H1 (cell line): ENCODE data around the gene SRSF12. TPM values are rescaled to one million over a fixed set of nuclear protein-coding genes. Genes with fewer than 3 reads are reported as not detected.

ENCODE experiments used
- CTCF ChIA-PET: fragments of 300-600 bp; sonication (Branson Sonifier 250); formaldehyde crosslinking; loops from one replicate; lab custom pipeline; 2021; ENCODE audit not compliant: partially characterized antibody; lab: Charles Lee
- POLR2A ChIA-PET: fragments of 300-600 bp; sonication (Branson Sonifier 250); formaldehyde crosslinking; loops from one replicate; lab custom pipeline; 2021; ENCODE audit warnings: inconsistent platforms; ENCODE audit not compliant: partially characterized antibody; lab: Charles Lee
- DNase-seq, 2 experiments: peaks; one replicate each; pipeline versions ENCODE4 v3.0.0 to v3.0.0-alpha.2; 2010 to 2022; ENCODE audit warnings: low spot score in 2 of 2, low read depth in 1 of 2, mixed read lengths in 1 of 2
- FAIRE-seq: peaks from 2 replicates; lab custom pipeline; 2011; peaks lifted over from hg19 to GRCh38; lab: Jason Lieb, UNC
- H2AFZ ChIP-seq: 2 replicates; pipeline ENCODE4 v1.8.1; 2012; ENCODE audit warnings: low read length, inconsistent platforms
- H2AK5ac ChIP-seq: 2 replicates; pipeline ENCODE4 v1.6.1; 2013; ENCODE audit warnings: low read depth, low read length
- H2BK120ac ChIP-seq: replicated peaks from 2 replicates; pipeline ENCODE3; 2013; ENCODE audit warnings: low read depth, low read length, inconsistent platforms
- H2BK12ac ChIP-seq: 2 replicates; pipeline ENCODE4 v1.6.1; 2013; ENCODE audit warnings: low read depth, low read length
- H2BK15ac ChIP-seq: 2 replicates; pipeline ENCODE4 v1.6.1; 2013; ENCODE audit warnings: low read length
- H2BK20ac ChIP-seq: 2 replicates; pipeline ENCODE4 v1.6.1; 2013; ENCODE audit warnings: low read length
- H2BK5ac ChIP-seq: 2 replicates; pipeline ENCODE4 v1.6.1; 2013; ENCODE audit warnings: low read depth, low read length
- H3K14ac ChIP-seq: 2 replicates; pipeline ENCODE4 v1.6.1; 2013; ENCODE audit warnings: inconsistent platforms; ENCODE audit not compliant: insufficient read length
- H3K18ac ChIP-seq: 2 replicates; pipeline ENCODE4 v1.6.1; 2013; ENCODE audit warnings: low read length; ENCODE audit errors: extremely low read depth
- H3K23ac ChIP-seq: 2 replicates; pipeline ENCODE4 v1.6.1; 2013; ENCODE audit warnings: inconsistent platforms; ENCODE audit not compliant: insufficient read length
- H3K23me2 ChIP-seq: 2 replicates; pipeline ENCODE4 v1.6.1; 2013; ENCODE audit warnings: low read depth, low read length
- H3K27ac ChIP-seq: 2 replicates; pipeline ENCODE4 v1.6.1; 2011; ENCODE audit warnings: low read depth, low read length, inconsistent platforms
- H3K27me3 ChIP-seq, 4 experiments: replicated peaks in 1 of 4; 1 replicate in 1 of 4; 2 replicates in 3 of 4; pipeline versions ENCODE4 v1.6.1 to v1.8.1; 2011 to 2013; ENCODE audit warnings: low read length in 3 of 4, mild to moderate bottlenecking in 3 of 4, inconsistent platforms in 2 of 4, mixed read lengths in 2 of 4, moderate library complexity in 1 of 4; ENCODE audit not compliant: control insufficient read depth in 3 of 4, insufficient read depth in 3 of 4; ENCODE audit errors: extremely low read depth in 1 of 4
- H3K36me3 ChIP-seq, 4 experiments: 2 replicates each; pipeline versions ENCODE4 v1.6.1 to v1.8.1; 2011 to 2013; ENCODE audit warnings: mild to moderate bottlenecking in 4 of 4, low read length in 3 of 4, moderate library complexity in 2 of 4, control low read depth in 1 of 4, inconsistent platforms in 1 of 4; ENCODE audit not compliant: insufficient read depth in 4 of 4, control insufficient read depth in 2 of 4
- H3K4ac ChIP-seq: replicated peaks from 2 replicates; pipeline ENCODE3; 2013; ENCODE audit warnings: low read length, low read depth, mixed read lengths, inconsistent platforms; ENCODE audit not compliant: insufficient read length
- H3K4me1 ChIP-seq, 4 experiments: replicated peaks in 1 of 4; 1 replicate in 1 of 4; 2 replicates in 3 of 4; pipeline versions ENCODE4 v1.6.1 to v1.8.1; 2011 to 2013; ENCODE audit warnings: low read length in 3 of 4, inconsistent platforms in 2 of 4, mixed read lengths in 1 of 4; ENCODE audit not compliant: insufficient read depth in 4 of 4, control insufficient read depth in 3 of 4
- H3K4me2 ChIP-seq, 2 experiments: 2 replicates each; pipeline versions ENCODE4 v1.6.1 to v1.8.1; 2011 to 2013; ENCODE audit warnings: low read depth in 2 of 2, low read length in 2 of 2, control low read depth in 1 of 2, inconsistent platforms in 1 of 2, mild to moderate bottlenecking in 1 of 2; ENCODE audit not compliant: insufficient read depth in 1 of 2
- H3K4me3 ChIP-seq, 4 experiments: fragments of 200-600, 300-600 bp in 1 of 4; sonication (generic), shearing (Covaris generic), sonication (Bioruptor Twin) in 1 of 4; 2 replicates each; pipeline versions ENCODE4 v1.5.1 to v1.8.1; 2011 to 2016; ENCODE audit warnings: low read length in 4 of 4, low read depth in 3 of 4, control low read depth in 2 of 4, inconsistent platforms in 2 of 4, mild to moderate bottlenecking in 2 of 4, mixed read lengths in 1 of 4, moderate library complexity in 1 of 4; ENCODE audit not compliant: insufficient read depth in 2 of 4; ENCODE audit errors: extremely low read depth in 1 of 4
- H3K56ac ChIP-seq: replicated peaks from 2 replicates; pipeline ENCODE3; 2013; ENCODE audit warnings: low read depth, mild to moderate bottlenecking, mixed read lengths, low read length, inconsistent platforms; ENCODE audit not compliant: insufficient read length
- H3K79me1 ChIP-seq: 2 replicates; pipeline ENCODE4 v1.6.1; 2013; ENCODE audit warnings: low read depth, low read length, control low read depth
- H3K79me2 ChIP-seq, 2 experiments: 2 replicates each; pipeline versions ENCODE4 v1.6.1 to v1.8.1; 2012 to 2013; ENCODE audit warnings: low read length in 2 of 2, mild to moderate bottlenecking in 2 of 2, inconsistent platforms in 1 of 2; ENCODE audit not compliant: insufficient read depth in 2 of 2, control insufficient read depth in 1 of 2
- H3K9ac ChIP-seq, 4 experiments: replicated peaks in 1 of 4; 1 replicate in 1 of 4; 2 replicates in 3 of 4; pipeline versions ENCODE4 v1.6.1 to v1.8.1; 2011 to 2013; ENCODE audit warnings: low read depth in 3 of 4, low read length in 3 of 4, control low read depth in 2 of 4, mild to moderate bottlenecking in 2 of 4, moderate library complexity in 2 of 4, inconsistent platforms in 1 of 4; ENCODE audit errors: extremely low read depth in 1 of 4
- H3K9me3 ChIP-seq, 2 experiments: 2 replicates each; pipeline versions ENCODE4 v1.6.1 to v1.8.1; 2012 to 2013; ENCODE audit warnings: mild to moderate bottlenecking in 2 of 2, moderate library complexity in 2 of 2, control low read depth in 1 of 2, inconsistent platforms in 1 of 2, low read depth in 1 of 2, low read length in 1 of 2, mixed read lengths in 1 of 2; ENCODE audit not compliant: insufficient read depth in 2 of 2
- H4K20me1 ChIP-seq, 2 experiments: replicated peaks in 1 of 2; 2 replicates each; pipeline versions ENCODE3 to v1.8.1; 2011 to 2013; ENCODE audit warnings: inconsistent platforms in 2 of 2, low read length in 2 of 2, mild to moderate bottlenecking in 1 of 2; ENCODE audit not compliant: insufficient read depth in 2 of 2, control insufficient read depth in 1 of 2
- H4K5ac ChIP-seq: 2 replicates; pipeline ENCODE4 v1.6.1; 2013; ENCODE audit warnings: low read length, low read depth, mixed read lengths, inconsistent platforms; ENCODE audit not compliant: insufficient read length
- H4K8ac ChIP-seq: 2 replicates; pipeline ENCODE4 v1.8.0; 2013; ENCODE audit warnings: mild to moderate bottlenecking, moderate library complexity, low read length, inconsistent platforms; ENCODE audit not compliant: insufficient read depth; ENCODE audit errors: extremely low read depth
- H4K91ac ChIP-seq: replicated peaks from 2 replicates; pipeline ENCODE3; 2013; ENCODE audit warnings: low read length, mixed read lengths, inconsistent platforms; ENCODE audit not compliant: insufficient read length
- CBX8 ChIP-seq: fragments of 300-800, 300-1000 bp; sonication (generic); IDR thresholded peaks from 2 replicates; pipeline ENCODE4 v1.7.1; 2016; ENCODE audit warnings: low read depth, low read length, borderline replicate concordance
- FOSL1 ChIP-seq: IDR thresholded peaks from 2 replicates; pipeline ENCODE4 v1.6.1; 2011; ENCODE audit warnings: mild to moderate bottlenecking, low read depth, low read length, moderate library complexity; ENCODE audit not compliant: insufficient read depth
- JUND ChIP-seq: IDR thresholded peaks from 2 replicates; pipeline ENCODE4 v1.6.1; 2011; ENCODE audit warnings: mild to moderate bottlenecking, improper control_type of control experiment, low read length
- NRF1 ChIP-seq: IDR thresholded peaks from 2 replicates; pipeline ENCODE4 v1.6.1; 2011; ENCODE audit warnings: mild to moderate bottlenecking, low read depth, low read length, improper control_type of control experiment
- POU5F1 ChIP-seq: IDR thresholded peaks from 2 replicates; pipeline ENCODE4 v1.6.1; 2011; ENCODE audit warnings: low read depth, mild to moderate bottlenecking, low read length, moderate library complexity
- RNF2 ChIP-seq: fragments of 200-900, 300-1000 bp; sonication (generic); IDR thresholded peaks from 2 replicates; pipeline ENCODE4 v1.7.1; 2016; ENCODE audit warnings: borderline replicate concordance, low read depth, mild to moderate bottlenecking, antibody characterized with exemption, low read length; ENCODE audit not compliant: poor library complexity, severe bottlenecking; ENCODE audit errors: missing control alignments
- SP2 ChIP-seq: IDR thresholded peaks from 2 replicates; pipeline ENCODE4 v1.6.1; 2012; ENCODE audit warnings: mild to moderate bottlenecking, low read length, inconsistent platforms
- TAF7 ChIP-seq: optimal IDR thresholded peaks from 2 replicates; pipeline ENCODE3; 2011; ENCODE audit warnings: low read depth, mild to moderate bottlenecking, inconsistent platforms, low read length, moderate library complexity, borderline replicate concordance
- TBP ChIP-seq: IDR thresholded peaks from 2 replicates; pipeline ENCODE4 v1.6.1; 2011; ENCODE audit warnings: low read depth, low read length, improper control_type of control experiment
- YY1 ChIP-seq: IDR thresholded peaks from 2 replicates; pipeline ENCODE4 v1.6.1; 2011; ENCODE audit warnings: low read depth, mild to moderate bottlenecking, low read length
- WGBS, 2 experiments: shearing (Covaris generic) in 1 of 2; methylation state at CpG; one replicate each; pipeline versions ENCODE4 v1.1.6 to v1.1.7; 2013 to 2015; ENCODE audit warnings: low lambda C conversion rate in 2 of 2, mixed read lengths in 2 of 2, inconsistent platforms in 1 of 2, low coverage in 1 of 2, missing lambda C conversion rate in 1 of 2; ENCODE audit not compliant: insufficient replicate concordance in 2 of 2, insufficient coverage in 1 of 2, insufficient read length in 1 of 2; ENCODE audit errors: extremely low coverage in 1 of 2, missing lambda C conversion rate in 1 of 2; 5-methylcytosine and 5-hydroxymethylcytosine counted together
- polyA plus RNA-seq, 7 experiments: library from polyadenylated mRNA; depleted of rRNA in 3 of 7; stranded (reverse) in 5 of 7; unstranded in 2 of 7; fragments of >200 nt in 5 of 7; fragments of 200-250 nt in 2 of 7; gene quantifications; 1 replicate in 5 of 7; 2 replicates in 1 of 7; 4 replicates in 1 of 7; pipeline versions ENCODE4 v1.2.1 to v1.2.3, GENCODE V29; 2011 to 2013; ENCODE audit warnings: missing spikeins in 2 of 7, mixed read lengths in 2 of 7
- total RNA-seq: library from RNA; stranded (reverse); fragmentation: NEBNext Ultra II Directional; extraction: Animal tissue kit (Norgen Biotek cat#: 25700); gene quantifications from 2 replicates; pipeline ENCODE4 v1.2.1, GENCODE V29; 2021

Gene SRSF12
- total and polyA plus RNA-seq, 2 of the 8 experiments (the other 6 are each of a cell fraction or from before 2014, with no cell fraction given), result 2.6 to 4.2 TPM

DNA sequence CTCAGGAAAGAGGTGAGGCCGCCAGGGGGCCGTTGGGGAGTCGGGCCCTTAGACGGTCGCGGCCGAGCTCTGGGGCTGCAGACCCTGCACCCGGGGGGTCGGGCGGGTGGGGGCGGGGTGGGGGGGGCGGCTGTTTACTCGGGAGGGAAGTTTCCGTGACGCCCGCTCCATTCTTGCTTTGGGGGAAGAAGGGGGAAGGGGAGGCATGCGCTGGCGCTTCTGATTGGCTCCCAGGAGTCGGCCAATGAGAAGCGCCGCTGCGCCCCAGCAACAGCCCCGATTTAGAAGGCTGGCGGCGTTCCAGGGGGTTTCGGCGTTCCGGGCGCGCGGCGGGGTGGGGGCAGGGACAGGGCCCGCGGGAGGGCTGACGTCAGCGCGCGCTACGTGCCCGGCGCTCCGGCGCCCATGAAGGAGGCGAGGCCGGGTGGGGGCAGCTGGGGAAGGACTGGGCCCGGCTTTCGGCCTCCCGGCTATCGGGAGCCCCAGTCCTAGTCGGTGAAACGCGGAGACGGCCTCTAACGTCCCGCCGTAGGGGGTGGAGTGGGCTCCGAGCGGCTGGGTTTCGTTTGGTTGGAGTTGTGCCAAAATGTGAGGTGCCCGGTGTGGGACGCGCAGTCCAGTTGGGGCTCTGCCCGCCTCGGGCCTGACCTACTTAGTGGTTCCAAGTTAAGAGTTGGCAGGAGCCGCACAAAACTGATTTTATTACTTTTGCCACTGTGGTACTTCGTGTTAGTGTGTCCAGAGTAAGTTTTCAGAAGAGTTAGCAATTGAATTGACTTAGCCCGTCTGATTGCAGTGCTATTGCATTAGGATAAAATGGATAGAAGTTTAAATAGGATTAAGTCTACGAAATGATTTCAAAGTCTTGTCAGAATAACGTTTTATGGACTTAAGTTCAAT is 36.2 kb downstream of the SRSF12 start:
- peak overlapping the region; percentile 24 for H3K56ac ChIP-seq
- peak overlapping the region; percentile 73 for H3K18ac ChIP-seq
- no peak overlapping the region for H3K23ac ChIP-seq
- H3K4me2 ChIP-seq, result peak overlapping the region; percentile 86 to 98
- no peak overlapping the region for H2AK5ac ChIP-seq
- peak overlapping the region; percentile 100; the same call in 1 of the 2 replicates for H4K8ac ChIP-seq
- peak overlapping the region; percentile 92 to 97 (median 94) for H3K9ac ChIP-seq
- peak overlapping the region; percentile 95 for H3K27ac ChIP-seq
- H3K36me3 ChIP-seq, result peaks cover 0 to 19% (median 3%) of the 10 kb centered on the region in 4 experiments; a peak in 2 of 8 replicates
- H2BK20ac ChIP-seq, result no peak overlapping the region
- peak overlapping the region; percentile 98; the same call in 1 of the 2 replicates for H2BK5ac ChIP-seq
- H4K91ac ChIP-seq, result peak overlapping the region; percentile 15
- no peaks in the 10 kb centered on the region for H3K9me3 ChIP-seq
- peaks cover 8% of the 10 kb centered on the region for H3K23me2 ChIP-seq
- peaks cover 6 to 8% of the 10 kb centered on the region in 2 experiments for H4K20me1 ChIP-seq
- DNase-seq (peak; percentile 71 to 92), FAIRE-seq (no peak)
- no peak overlapping the region for H2AFZ ChIP-seq
- H3K14ac ChIP-seq, result no peak overlapping the region
- H3K4me3 ChIP-seq, result peak overlapping the region; percentile 79 to 98 (median 94)
- H3K79me2 ChIP-seq, result peaks cover 8 to 27% of the 10 kb centered on the region in 2 experiments; a peak in 3 of 4 replicates
- WGBS, 2 experiments, result 2% methylated on average over 25 of the region's 69 CpGs; no CpG with 5 or more reads in 1 of the 2 experiments
- peak overlapping the region; percentile 95 for H4K5ac ChIP-seq
- ChIA-PET POLR2A (interaction anchor here (0.8 to 2.1 kb wide), 11 partner anchors 9 to 270 kb away, joined by 3 to 12 read pairs (median 6); partner anchors contain the start of gene SRSF12), CTCF (interaction anchor here (1.1 to 2.0 kb wide), 4 partner anchors 37 to 99 kb away, joined by 3 to 13 read pairs (median 5); partner anchors contain the start of gene SRSF12)
- no peak overlapping the region for H2BK120ac ChIP-seq
- H3K4me1 ChIP-seq, result peaks cover 8 to 26% (median 13%) of the 10 kb centered on the region in 4 experiments
- H3K4ac ChIP-seq, result peak overlapping the region; percentile 40
- H2BK12ac ChIP-seq, result 0 out of 2 replicates have a peak overlapping the region, but pooled peaks have one; percentile 52
- H2BK15ac ChIP-seq, result no peak overlapping the region; the same call in 1 of the 2 replicates
- no peaks in the 10 kb centered on the region for H3K79me1 ChIP-seq
- no peaks in the 10 kb centered on the region for H3K27me3 ChIP-seq
- TF ChIP-seq TBP (peak; percentile 58), CBX8 (no peak), RNF2 (no peak), TAF7 (peak; percentile 45), NRF1 (no peak), POU5F1 (no peak), YY1 (no peak; the same call in 1 of the 2 replicates), FOSL1 (no peak), SP2 (no peak), JUND (0 out of 2 replicates have a peak, but pooled peaks have one; percentile 51)
